ENCODE results near the gene PITPNM1. TPM values are rescaled to one million over a fixed set of nuclear protein-coding genes. Genes with fewer than 3 reads are reported as not detected.
A peak's percentile ranks its signal among the peaks of the same experiment; 100 is the strongest.
"Not testable (repeated sequence)": the region's sequence is repeated elsewhere in the genome, so short reads cannot be mapped to it uniquely, and the experiment has no call there.

The PITPNM1 gene
- total RNA-seq, 1 experiment from 2014 or later = 70.4 TPM

DNA sequence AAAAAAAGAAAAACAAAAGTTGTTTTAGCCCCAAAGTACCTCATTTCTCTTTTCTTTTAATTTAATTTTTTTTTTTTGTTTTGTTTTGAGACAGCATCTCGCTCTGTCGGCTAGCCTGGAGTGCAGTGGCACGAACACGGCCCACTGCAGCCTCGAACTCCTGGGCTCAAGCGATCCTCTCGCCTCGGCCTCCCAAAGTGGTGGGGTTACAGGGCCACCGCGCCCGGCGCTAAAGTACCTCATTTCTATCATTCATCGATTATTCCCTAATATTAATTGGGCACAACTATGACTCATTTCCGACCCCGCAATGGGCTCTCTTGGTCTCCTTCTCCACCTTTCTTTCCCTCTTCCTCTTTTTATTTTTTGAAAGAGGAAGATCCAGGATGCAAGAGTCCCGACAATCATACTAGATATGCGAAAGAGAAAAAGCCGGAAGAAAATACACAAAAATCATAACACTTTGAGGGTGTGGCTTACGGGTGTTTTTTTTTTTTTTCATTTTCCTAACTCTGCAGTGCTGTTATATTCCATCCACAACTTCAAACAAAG lies 22.8 kb downstream of the PITPNM1 start:
- TF ChIP-seq TCF7L2 (IDR thresholded peaks at IDR 0.05; ENCODE audit: low read depth, low read length) (no peak), POLR2AphosphoS5 (IDR thresholded peaks at IDR 0.05; ENCODE audit: low read depth, low read length) (no peak), REST (IDR thresholded peaks at IDR 0.05; ENCODE audit: insufficient read depth in 1 of 2, low read depth in 2 of 2, low read length in 1 of 2) (no peak), SIN3A (IDR thresholded peaks at IDR 0.05; ENCODE audit: borderline replicate concordance, insufficient read depth, low read depth, low read length) (no peak), CTCF (IDR thresholded peaks at IDR 0.05) (no peak)
- no peak for DNase-seq (ENCODE audit: low read depth, low spot score)
- Histone ChIP-seq H3K36me3 (ENCODE audit: control insufficient read depth, insufficient read depth, low read length) (no peaks in the 10 kb centered on the region), H3K27me3 (ENCODE audit: control insufficient read depth, insufficient read depth, low read length) (no peaks in the 10 kb centered on the region), H3K27ac (ENCODE audit: low read length) (peak overlapping the region; percentile 91), H3K4me1 (ENCODE audit: control insufficient read depth, insufficient read depth, low read length) (peaks cover 15% of the 10 kb centered on the region; the same call in 1 of the 2 replicates), H3K9me3 (ENCODE audit: control insufficient read depth, insufficient read depth, low read depth, low read length) (no peaks in the 10 kb centered on the region), H3K4me3 (ENCODE audit: low read depth in 2 of 2, low read length in 2 of 2) (peak overlapping the region; percentile 66 to 89)
- CTCF ChIA-PET = interaction anchor here (0.5 kb wide), 1 partner anchor 29 kb away, joined by 6 read pairs; no protein-coding TSS in a partner anchor
- peak; percentile 6; the same call in 1 of the 2 replicates for ATAC-seq
- intact Hi-C loops (cut with micrococcal nuclease; ENCODE audit: unreplicated experiment) = no loop called here
- in situ Hi-C loops (cut with HindIII; ENCODE audit: low pct_unique_long_range_greater_than_20kb, low sequenced_read_pairs) = no loop called here
- POLR2A ChIA-PET = interaction anchor here (0.6 kb wide), 1 partner anchor 69 kb away, joined by 3 read pairs; no protein-coding TSS in a partner anchor
- BruUV-seq (replicated peaks) = no TSS peak

DNA sequence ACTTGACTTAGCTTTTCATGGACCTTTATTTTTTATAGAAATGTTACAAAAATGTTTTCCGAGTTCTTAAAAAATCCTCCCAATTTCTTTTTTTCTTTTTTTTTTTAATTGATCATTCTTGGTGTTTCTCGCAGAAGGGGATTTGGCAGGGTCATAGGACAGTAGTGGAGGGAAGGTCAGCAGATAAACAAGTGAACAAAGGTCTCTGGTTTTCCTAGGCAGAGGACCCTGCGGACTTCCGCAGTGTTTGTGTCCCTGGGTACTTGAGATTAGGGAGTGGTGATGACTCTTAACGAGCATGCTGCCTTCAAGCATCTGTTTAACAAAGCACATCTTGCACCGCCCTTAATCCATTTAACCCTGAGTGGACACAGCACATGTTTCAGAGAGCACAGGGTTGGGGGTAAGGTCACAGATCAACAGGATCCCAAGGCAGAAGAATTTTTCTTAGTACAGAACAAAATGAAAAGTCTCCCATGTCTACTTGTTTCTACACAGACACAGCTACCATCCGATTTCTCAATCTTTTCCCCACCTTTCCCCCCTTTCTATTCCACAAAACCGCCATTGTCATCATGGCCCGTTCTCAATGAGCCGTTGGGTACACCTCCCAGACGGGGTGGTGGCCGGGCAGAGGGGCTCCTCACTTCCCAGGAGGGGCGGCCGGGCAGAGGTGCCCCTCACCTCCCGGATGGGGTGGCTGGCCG lies 27.7 kb downstream of the PITPNM1 start:
- DNase-seq (ENCODE audit: low read depth, low spot score); H3K27me3 ChIP-seq (ENCODE audit: control insufficient read depth, insufficient read depth, low read length); CTCF ChIA-PET; in situ Hi-C loops (cut with HindIII; ENCODE audit: low pct_unique_long_range_greater_than_20kb, low sequenced_read_pairs); H3K36me3 ChIP-seq (ENCODE audit: control insufficient read depth, insufficient read depth, low read length); POLR2A ChIA-PET; H3K4me3 ChIP-seq (ENCODE audit: low read depth in 2 of 2, low read length in 2 of 2); BruUV-seq (replicated peaks); H3K9me3 ChIP-seq (ENCODE audit: control insufficient read depth, insufficient read depth, low read depth, low read length); H3K4me1 ChIP-seq (ENCODE audit: control insufficient read depth, insufficient read depth, low read length); intact Hi-C loops (cut with micrococcal nuclease; ENCODE audit: unreplicated experiment); H3K27ac ChIP-seq (ENCODE audit: low read length); ATAC-seq: not testable (repeated sequence)

DNA sequence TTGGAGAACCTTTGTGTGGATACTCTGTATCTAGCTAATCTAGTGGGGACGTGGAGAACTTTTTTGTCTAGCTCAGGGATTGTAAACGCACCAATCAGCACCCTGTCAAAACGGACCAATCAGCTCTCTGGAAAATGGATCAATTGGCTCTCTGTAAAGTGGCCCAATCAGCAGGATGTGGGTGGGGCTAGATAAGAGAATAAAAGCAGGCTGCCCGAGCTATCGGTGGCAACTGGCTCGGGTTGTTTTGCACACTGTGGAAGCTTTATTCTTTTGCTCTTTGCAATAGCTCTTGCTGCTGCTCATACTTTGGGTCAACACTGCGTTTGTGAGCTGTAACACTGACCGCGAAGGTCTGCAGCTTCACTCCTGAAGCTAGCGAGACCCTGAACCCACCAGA lies 28.5 kb downstream of the PITPNM1 start:
- ATAC-seq; H3K27me3 ChIP-seq (ENCODE audit: control insufficient read depth, insufficient read depth, low read length); CTCF ChIA-PET; POLR2A ChIA-PET; H3K4me1 ChIP-seq (ENCODE audit: control insufficient read depth, insufficient read depth, low read length); H3K36me3 ChIP-seq (ENCODE audit: control insufficient read depth, insufficient read depth, low read length); in situ Hi-C loops (cut with HindIII; ENCODE audit: low pct_unique_long_range_greater_than_20kb, low sequenced_read_pairs); DNase-seq (ENCODE audit: low read depth, low spot score); H3K27ac ChIP-seq (ENCODE audit: low read length); H3K9me3 ChIP-seq (ENCODE audit: control insufficient read depth, insufficient read depth, low read depth, low read length); H3K4me3 ChIP-seq (ENCODE audit: low read depth in 2 of 2, low read length in 2 of 2); intact Hi-C loops (cut with micrococcal nuclease; ENCODE audit: unreplicated experiment); BruUV-seq (replicated peaks): not testable (repeated sequence)

Measured in Panc1 (cell line).